ENCODE results near the gene ATXN1.

Gene ATXN1

GRCh38 chr6:16393326-16393725 is 367.9 kb downstream of the ATXN1 start:
- Histone ChIP-seq H3K4me3 (ENCODE audit: low read depth, low read length) (no peak overlapping the region), H3K9me3 (ENCODE audit: control insufficient read depth, insufficient read depth, low read depth, low read length) (no peaks in the 10 kb centered on the region), H3K4me1 (ENCODE audit: control insufficient read depth, insufficient read depth, low read length) (0 out of 2 replicates have a peak, but pooled peaks cover 3% of the 10 kb centered on the region), H3K36me3 (ENCODE audit: control insufficient read depth in 2 of 2, insufficient read depth in 1 of 2, low read length in 2 of 2) (no peaks in the 10 kb centered on the region), H3K27ac (ENCODE audit: extremely low read depth, low read depth, low read length) (no peak overlapping the region)
- ChIA-PET CTCF (interaction anchor here (0.6 kb wide), 1 partner anchor 627 kb away, joined by 6 read pairs; no protein-coding TSS in a partner anchor), POLR2A (no interaction called here)
- TF ChIP-seq ZFP3 (tag by site-specific recombination; IDR thresholded peaks at IDR 0.05; ENCODE audit: low read depth) (no peak), ZNF146 (tag by site-specific recombination; IDR thresholded peaks at IDR 0.05) (no peak), ZNF16 (tag by site-specific recombination; IDR thresholded peaks at IDR 0.05; ENCODE audit: low read depth) (no peak), ZNF341 (tag by site-specific recombination; IDR thresholded peaks at IDR 0.05; ENCODE audit: low read depth) (no peak), GLI4 (tag by site-specific recombination; IDR thresholded peaks at IDR 0.05) (no peak), ZNF221 (tag by site-specific recombination; IDR thresholded peaks at IDR 0.05; ENCODE audit: borderline replicate concordance) (no peak), ZNF433 (tag by site-specific recombination; IDR thresholded peaks at IDR 0.05; ENCODE audit: low read depth) (no peak), TCF7L2 (IDR thresholded peaks at IDR 0.05; ENCODE audit: borderline replicate concordance, low read depth, low read length) (no peak), IKZF3 (tag by site-specific recombination; IDR thresholded peaks at IDR 0.05) (no peak)
- TF ChIP-seq, protein P1, sequence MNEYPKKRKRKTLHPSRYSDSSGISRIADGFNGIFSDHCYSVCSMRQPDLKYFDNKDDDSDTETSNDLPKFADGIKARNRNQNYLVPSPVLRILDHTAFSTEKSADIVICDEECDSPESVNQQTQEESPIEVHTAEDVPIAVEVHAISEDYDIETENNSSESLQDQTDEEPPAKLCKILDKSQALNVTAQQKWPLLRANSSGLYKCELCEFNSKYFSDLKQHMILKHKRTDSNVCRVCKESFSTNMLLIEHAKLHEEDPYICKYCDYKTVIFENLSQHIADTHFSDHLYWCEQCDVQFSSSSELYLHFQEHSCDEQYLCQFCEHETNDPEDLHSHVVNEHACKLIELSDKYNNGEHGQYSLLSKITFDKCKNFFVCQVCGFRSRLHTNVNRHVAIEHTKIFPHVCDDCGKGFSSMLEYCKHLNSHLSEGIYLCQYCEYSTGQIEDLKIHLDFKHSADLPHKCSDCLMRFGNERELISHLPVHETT (tag by site-specific recombination; IDR thresholded peaks at IDR 0.05), result no peak

DNA sequence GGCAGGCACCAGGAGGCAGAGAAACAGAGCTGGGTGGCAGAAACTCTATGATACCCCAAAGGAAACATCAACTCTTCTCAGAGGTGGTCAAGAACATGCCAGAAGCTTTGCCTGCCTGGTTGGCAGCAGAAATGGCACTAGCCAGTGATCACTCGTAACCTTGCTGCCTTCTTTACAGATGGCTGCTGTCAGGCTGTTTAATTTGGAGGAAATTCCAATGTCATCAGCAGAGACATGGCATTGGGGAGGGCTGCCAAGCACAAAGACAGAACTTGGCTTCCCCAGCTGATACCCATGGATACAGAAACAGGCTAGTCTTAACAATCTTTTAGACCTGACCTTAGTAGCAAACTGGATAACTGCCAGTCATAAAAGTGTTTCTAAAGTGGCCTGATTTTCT is 369.2 kb downstream of the ATXN1 start:
- Histone ChIP-seq H3K27ac (ENCODE audit: extremely low read depth, low read depth, low read length) (no peak overlapping the region), H3K9me3 (ENCODE audit: control insufficient read depth, insufficient read depth, low read depth, low read length) (no peaks in the 10 kb centered on the region), H3K4me3 (ENCODE audit: low read depth, low read length) (no peak overlapping the region), H3K36me3 (ENCODE audit: control insufficient read depth in 2 of 2, insufficient read depth in 1 of 2, low read length in 2 of 2) (no peaks in the 10 kb centered on the region), H3K4me1 (ENCODE audit: control insufficient read depth, insufficient read depth, low read length) (no peaks in the 10 kb centered on the region)
- TF ChIP-seq ZNF843 (tag by site-specific recombination; IDR thresholded peaks at IDR 0.05) (no peak), ZNF510 (tag by site-specific recombination; IDR thresholded peaks at IDR 0.05; ENCODE audit: insufficient replicate concordance) (no peak), ZNF24 (tag by site-specific recombination; IDR thresholded peaks at IDR 0.05) (no peak), ZNF677 (tag by site-specific recombination; IDR thresholded peaks at IDR 0.05) (no peak), KLF7 (tag by site-specific recombination; IDR thresholded peaks at IDR 0.05; ENCODE audit: borderline replicate concordance) (no peak), FEZF1 (tag by site-specific recombination; IDR thresholded peaks at IDR 0.05) (no peak), ZBTB6 (tag by site-specific recombination; IDR thresholded peaks at IDR 0.05) (no peak), GLIS2 (tag by site-specific recombination; IDR thresholded peaks at IDR 0.05) (no peak), ZNF580 (tag by site-specific recombination; IDR thresholded peaks at IDR 0.05) (no peak), ZNF600 (tag by site-specific recombination; IDR thresholded peaks at IDR 0.05) (no peak), ZNF585B (tag by site-specific recombination; IDR thresholded peaks at IDR 0.05) (no peak), ZNF555 (tag by site-specific recombination; conservative IDR thresholded peaks at IDR 0.05) (no peak), BCL11B (tag by site-specific recombination; IDR thresholded peaks at IDR 0.05; ENCODE audit: low read depth) (no peak)
- TF ChIP-seq, protein P2, sequence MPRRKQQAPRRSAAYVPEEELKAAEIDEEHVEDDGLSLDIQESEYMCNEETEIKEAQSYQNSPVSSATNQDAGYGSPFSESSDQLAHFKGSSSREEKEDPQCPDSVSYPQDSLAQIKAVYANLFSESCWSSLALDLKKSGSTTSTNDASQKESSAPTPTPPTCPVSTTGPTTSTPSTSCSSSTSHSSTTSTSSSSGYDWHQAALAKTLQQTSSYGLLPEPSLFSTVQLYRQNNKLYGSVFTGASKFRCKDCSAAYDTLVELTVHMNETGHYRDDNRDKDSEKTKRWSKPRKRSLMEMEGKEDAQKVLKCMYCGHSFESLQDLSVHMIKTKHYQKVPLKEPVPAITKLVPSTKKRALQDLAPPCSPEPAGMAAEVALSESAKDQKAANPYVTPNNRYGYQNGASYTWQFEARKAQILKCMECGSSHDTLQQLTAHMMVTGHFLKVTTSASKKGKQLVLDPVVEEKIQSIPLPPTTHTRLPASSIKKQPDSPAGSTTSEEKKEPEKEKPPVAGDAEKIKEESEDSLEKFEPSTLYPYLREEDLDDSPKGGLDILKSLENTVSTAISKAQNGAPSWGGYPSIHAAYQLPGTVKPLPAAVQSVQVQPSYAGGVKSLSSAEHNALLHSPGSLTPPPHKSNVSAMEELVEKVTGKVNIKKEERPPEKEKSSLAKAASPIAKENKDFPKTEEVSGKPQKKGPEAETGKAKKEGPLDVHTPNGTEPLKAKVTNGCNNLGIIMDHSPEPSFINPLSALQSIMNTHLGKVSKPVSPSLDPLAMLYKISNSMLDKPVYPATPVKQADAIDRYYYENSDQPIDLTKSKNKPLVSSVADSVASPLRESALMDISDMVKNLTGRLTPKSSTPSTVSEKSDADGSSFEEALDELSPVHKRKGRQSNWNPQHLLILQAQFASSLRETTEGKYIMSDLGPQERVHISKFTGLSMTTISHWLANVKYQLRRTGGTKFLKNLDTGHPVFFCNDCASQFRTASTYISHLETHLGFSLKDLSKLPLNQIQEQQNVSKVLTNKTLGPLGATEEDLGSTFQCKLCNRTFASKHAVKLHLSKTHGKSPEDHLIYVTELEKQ (tag by site-specific recombination; IDR thresholded peaks at IDR 0.05; ENCODE audit: borderline replicate concordance), result no peak
- ChIA-PET POLR2A (no interaction called here), CTCF (interaction anchor here (0.6 kb wide), 1 partner anchor 371 kb away, joined by 3 read pairs; no protein-coding TSS in a partner anchor)
